Measurements from ENCODE around the gene PDE9A. TPM values are rescaled to one million over a fixed set of nuclear protein-coding genes. Genes with fewer than 3 reads are reported as not detected.

The PDE9A gene
- total RNA-seq, 1 donor from 2014 or later, result 2.0 TPM

DNA sequence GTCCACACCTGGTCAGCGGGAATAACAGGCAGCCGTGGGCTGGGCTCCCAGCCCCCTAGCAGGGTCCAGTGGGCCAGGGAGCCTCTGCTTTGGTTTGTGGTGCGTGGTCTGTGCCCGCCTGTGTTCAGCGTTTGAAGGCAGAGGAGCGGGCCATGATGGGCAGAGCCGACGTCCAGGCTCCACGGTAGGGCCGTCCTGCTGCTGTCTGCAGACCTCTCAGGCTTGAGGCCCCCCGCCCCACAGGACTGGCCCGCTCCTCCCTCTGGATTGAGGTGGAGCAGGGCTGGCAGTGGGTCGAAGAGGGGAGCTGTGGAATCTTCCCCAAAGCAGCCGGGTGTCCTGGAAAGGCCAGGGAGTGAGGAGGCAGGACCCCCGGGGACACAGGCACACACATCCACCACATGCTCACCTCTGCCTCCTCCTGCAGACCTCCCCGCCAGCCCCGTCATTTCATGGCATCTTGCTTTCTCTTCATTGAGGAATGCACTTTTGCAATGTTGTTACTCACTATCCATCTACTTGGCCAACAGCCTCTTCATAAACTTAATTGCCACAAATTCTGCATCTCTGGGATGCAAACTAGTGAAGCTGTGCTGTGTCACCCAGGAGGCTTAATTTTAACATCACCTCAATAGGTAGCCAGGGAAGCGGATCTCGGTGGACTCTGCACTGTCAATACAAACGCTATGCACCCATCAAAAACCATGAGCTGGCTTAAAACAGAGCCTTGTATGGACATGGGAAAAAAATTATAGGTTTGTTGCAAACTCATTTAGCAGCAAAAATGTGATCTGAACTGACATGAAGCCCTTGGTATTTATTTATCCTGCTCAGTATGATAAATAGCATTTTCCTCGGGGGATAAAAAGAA, 85.9 kb downstream of the PDE9A start:
- no peak overlapping the region for H3K4me3 ChIP-seq (ENCODE audit: low read depth, low read length)
- DNase-seq (ENCODE audit: low read depth), result no peak
- TF ChIP-seq, protein P1, sequence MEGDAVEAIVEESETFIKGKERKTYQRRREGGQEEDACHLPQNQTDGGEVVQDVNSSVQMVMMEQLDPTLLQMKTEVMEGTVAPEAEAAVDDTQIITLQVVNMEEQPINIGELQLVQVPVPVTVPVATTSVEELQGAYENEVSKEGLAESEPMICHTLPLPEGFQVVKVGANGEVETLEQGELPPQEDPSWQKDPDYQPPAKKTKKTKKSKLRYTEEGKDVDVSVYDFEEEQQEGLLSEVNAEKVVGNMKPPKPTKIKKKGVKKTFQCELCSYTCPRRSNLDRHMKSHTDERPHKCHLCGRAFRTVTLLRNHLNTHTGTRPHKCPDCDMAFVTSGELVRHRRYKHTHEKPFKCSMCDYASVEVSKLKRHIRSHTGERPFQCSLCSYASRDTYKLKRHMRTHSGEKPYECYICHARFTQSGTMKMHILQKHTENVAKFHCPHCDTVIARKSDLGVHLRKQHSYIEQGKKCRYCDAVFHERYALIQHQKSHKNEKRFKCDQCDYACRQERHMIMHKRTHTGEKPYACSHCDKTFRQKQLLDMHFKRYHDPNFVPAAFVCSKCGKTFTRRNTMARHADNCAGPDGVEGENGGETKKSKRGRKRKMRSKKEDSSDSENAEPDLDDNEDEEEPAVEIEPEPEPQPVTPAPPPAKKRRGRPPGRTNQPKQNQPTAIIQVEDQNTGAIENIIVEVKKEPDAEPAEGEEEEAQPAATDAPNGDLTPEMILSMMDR (conservative IDR thresholded peaks at IDR 0.05; ENCODE audit: low read depth, low read length), result no peak

DNA sequence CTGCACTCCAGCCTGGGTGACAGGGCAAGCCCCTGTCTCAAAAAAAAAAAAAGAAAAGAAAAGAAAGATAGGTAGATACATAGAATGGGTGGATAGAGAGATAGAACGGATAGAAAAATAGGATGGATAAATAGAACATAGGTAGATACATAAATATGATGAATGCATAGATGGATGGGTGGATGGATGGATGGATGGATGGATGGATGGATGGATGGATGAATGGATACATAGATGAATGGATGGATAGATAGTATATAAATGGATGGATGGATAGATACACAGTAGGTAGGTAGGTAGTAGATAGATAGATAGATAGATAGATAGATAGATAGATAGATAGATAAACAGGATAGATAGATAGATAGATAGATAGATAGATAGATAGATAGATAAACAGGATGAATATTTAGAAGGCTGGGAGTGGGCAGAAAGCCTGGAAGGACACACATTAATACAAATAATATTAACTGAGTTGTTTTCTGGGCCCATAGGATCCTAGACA, 87.0 kb downstream of the PDE9A start:
- TF ChIP-seq, protein P1 (conservative IDR thresholded peaks at IDR 0.05; ENCODE audit: low read depth, low read length), result no peak
- H3K4me3 ChIP-seq (ENCODE audit: low read depth, low read length), result no peak overlapping the region
- no peak for DNase-seq (ENCODE audit: low read depth)

DNA sequence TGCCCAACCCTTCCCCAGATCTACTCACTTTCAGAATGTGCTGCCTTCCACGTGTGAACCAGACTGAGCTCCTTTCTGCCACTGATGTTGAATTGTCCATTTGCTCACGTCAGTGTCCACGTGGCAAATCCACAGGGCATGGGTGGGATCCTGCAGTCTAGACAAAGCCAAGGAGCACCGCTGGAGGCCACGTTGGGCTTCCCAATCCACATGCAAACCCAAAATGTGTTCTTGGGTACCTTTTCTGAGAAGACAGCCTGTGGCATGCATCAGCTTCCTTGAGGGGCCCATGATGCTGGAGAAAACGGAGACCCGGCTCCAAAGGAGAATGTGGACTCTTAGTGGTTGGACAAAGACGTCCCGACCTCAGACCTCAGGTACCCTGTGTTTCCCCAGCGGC, 87.6 kb downstream of the PDE9A start:
- TF ChIP-seq, protein P1 (conservative IDR thresholded peaks at IDR 0.05; ENCODE audit: low read depth, low read length), result no peak
- no peak overlapping the region for H3K4me3 ChIP-seq (ENCODE audit: low read depth, low read length)
- DNase-seq (ENCODE audit: low read depth), result no peak

DNA sequence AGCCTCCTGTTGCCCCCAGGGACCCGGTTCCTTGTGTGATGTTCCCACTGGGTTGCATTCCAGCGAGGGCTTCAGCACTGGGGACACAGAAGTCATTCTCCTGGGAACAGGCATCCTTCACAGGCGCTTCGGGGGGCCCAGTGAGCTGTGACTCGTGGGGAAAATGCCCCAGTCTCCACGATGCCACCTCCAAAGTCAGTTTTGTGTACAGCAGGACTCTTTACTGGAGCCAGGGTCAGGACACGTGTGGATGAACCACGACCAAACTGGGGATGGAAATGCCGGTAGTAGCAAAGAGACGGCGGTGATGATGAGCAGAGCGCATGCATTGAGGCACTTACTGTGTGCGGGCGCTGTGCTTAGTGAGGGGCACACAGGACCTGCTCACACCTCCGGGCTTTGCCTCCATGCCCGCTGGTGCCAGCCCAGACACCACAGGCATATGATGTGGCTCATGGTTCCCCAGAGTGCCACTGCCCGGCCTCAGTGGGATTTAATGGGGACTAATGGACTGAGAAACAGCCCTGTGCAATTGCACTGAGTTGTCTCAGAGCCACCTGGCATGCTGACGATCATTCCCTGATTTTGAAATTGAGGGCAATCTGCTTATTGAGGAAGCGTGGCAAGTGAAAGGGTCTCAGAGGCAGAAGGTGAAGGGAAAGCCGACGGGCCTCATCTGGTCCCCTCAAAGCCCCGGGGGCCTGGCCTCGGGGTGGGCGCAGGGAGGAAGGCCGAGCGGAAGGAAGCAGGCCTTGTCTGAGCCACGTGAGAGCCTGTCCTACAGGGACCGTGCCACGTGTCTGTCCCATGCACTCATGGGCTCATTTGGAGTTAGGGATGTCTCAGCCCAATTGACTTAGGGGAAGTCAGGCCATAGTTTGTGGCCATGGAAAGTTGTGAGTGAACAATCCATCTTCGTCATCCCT, 91.4 kb downstream of the PDE9A start:
- TF ChIP-seq, protein P1 (conservative IDR thresholded peaks at IDR 0.05; ENCODE audit: low read depth, low read length), result no peak
- no peak for DNase-seq (ENCODE audit: low read depth)
- H3K4me3 ChIP-seq (ENCODE audit: low read depth, low read length), result no peak overlapping the region

DNA sequence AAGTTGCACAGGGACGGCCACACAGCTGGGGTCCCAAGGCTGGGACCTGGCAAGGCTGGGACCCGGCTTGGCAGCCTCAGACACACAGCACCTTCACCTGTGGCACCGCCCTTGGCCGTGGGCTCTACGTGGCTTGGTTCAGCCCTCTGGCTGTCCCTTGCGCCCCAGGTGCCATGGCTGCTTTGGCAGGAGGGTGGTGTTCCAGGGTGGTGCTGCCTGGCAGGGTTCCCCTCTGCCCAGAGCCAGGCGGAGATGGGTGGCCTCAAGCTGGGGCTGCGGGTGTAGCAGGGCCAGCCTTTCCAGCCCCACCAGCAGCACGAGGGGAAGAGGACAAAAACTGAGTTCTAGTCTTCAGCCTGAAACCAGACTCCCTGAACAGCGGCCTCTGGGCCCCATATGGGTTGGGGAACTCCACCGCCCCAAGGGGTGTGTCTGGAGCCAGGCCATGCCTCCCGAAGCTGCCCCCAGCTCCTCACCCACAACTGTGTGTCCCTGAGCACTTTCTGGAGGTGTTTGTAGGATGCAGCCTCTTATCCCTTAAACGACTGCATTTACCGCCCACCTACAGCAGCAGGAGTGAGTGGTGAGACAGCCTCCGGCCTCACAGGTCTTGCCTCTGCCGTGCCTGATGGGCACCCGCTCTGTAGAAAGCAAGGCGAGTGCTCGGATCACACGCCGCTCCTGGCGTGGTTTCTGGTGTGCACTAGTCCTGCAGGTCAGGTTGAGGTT, 92.3 kb downstream of the PDE9A start:
- no peak overlapping the region for H3K4me3 ChIP-seq (ENCODE audit: low read depth, low read length)
- no peak for DNase-seq (ENCODE audit: low read depth)
- TF ChIP-seq, protein P1 (conservative IDR thresholded peaks at IDR 0.05; ENCODE audit: low read depth, low read length), result no peak

DNA sequence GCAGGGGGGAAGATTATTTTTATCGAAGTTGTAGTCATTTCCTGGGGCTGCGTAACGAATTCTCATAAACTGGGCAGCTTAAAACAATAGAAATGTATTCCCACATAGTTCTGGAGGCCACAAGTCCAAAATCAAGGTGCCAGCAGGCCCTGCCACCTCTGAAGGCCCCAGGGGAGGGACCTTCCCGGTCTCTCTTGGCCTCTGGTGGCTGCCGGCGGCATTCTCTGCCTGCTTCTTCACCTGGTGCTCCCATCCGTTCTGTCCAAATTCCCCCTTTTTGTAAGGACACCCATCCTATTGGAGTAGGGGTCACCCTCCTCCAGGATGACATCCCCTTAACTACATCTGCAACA, 92.8 kb downstream of the PDE9A start:
- DNase-seq (ENCODE audit: low read depth), result no peak
- TF ChIP-seq, protein P1 (conservative IDR thresholded peaks at IDR 0.05; ENCODE audit: low read depth, low read length), result no peak
- no peak overlapping the region for H3K4me3 ChIP-seq (ENCODE audit: low read depth, low read length)

Data from epithelial cell of proximal tubule (primary cell).